Right lobe of liver (tissue), 6 donors: ENCODE data around the gene SELENOT. TPM values are rescaled to one million over a fixed set of nuclear protein-coding genes. Genes with fewer than 3 reads are reported as not detected.

Experiments used
- ATAC-seq, 4 donors: fragments of 200-7000 bp; cut with Tn5 transposase; one replicate each; pipeline ENCODE4 v1.9.1; 2020; ENCODE audit warnings: mild to moderate bottlenecking in 4 of 4, moderate library complexity in 4 of 4
- DNase-seq, 3 donors: peaks; one replicate each; pipeline ENCODE4 v3.0.0-alpha.2; 2020
- H3K27ac ChIP-seq, 3 donors: fragments of 200-600 bp; one replicate each; pipeline ENCODE4 v1.8.0; 2022
- H3K27me3 ChIP-seq, 2 donors: fragments of 200-600 bp; one replicate each; pipeline ENCODE4 v1.8.0; 2022
- H3K36me3 ChIP-seq, 4 donors: fragments of 200-600 bp; sonication (generic) in 1 of 4; one replicate each; pipeline versions ENCODE4 v1.5.1 to v1.8.0; 2017 to 2022; ENCODE audit warnings: control low read depth in 1 of 4
- H3K4me1 ChIP-seq, 4 donors: fragments of 200-600 bp; sonication (generic) in 1 of 4; one replicate each; pipeline versions ENCODE4 v1.5.1 to v1.8.0; 2017 to 2022; ENCODE audit warnings: control low read depth in 1 of 4
- H3K4me3 ChIP-seq, 3 donors: fragments of 200-600 bp; one replicate each; pipeline ENCODE4 v1.8.0; 2022
- H3K9me3 ChIP-seq, 4 donors: fragments of 200-600 bp; sonication (generic) in 1 of 4; one replicate each; pipeline versions ENCODE4 v1.5.1 to v1.8.0; 2017 to 2022; ENCODE audit warnings: control low read depth in 1 of 4
- POLR2A ChIP-seq: fragments of 450-650 bp; IDR thresholded peaks from one replicate; pipeline ENCODE4 v1.6.1; 2017; ENCODE audit warnings: antibody characterized with exemption, mild to moderate bottlenecking
- WGBS: methylation state at CpG from one replicate; pipeline ENCODE4 v1.1.6; 2018; ENCODE audit warnings: low coverage, low lambda C conversion rate; ENCODE audit not compliant: insufficient coverage; ENCODE audit errors: missing lambda C conversion rate; 5-methylcytosine and 5-hydroxymethylcytosine counted together
- intact Hi-C, 2 donors: fragments of 100-400 bp; cut with DNase I; formaldehyde crosslinking; loops; one replicate each; pipeline versions ENCODE4 v1.11.2 to v1.14.1; 2022
- total RNA-seq, 6 experiments: library from RNA; depleted of rRNA in 2 of 6; stranded (reverse); fragments of >200 nt in 2 of 6; fragmentation: NEBNext Ultra II Directional in 3 of 6; extraction: Animal tissue kit (Norgen Biotek cat#: 25700) in 3 of 6; gene quantifications; one replicate each; pipeline versions ENCODE4 v1.1.0 to v1.2.4, GENCODE V29; 2016 to 2023
- TF ChIP-seq, protein P1 (sequence below), 4 donors: fragments of 200-600 bp in 3 of 4; fragments of 450-650 bp in 1 of 4; IDR thresholded peaks; one replicate each; pipeline versions ENCODE4 v1.5.1 to v1.8.0; 2016 to 2022; ENCODE audit warnings: antibody characterized with exemption in 4 of 4, mild to moderate bottlenecking in 2 of 4
- donor health status: DM: no; HTN: yes; CAD: no.
- donor health status: DM: no; HTN: no; CAD: no.
- donor health status: DM: no; HTN: no; CAD: no.
- donor health status: DM: no; HTN: yes; CAD: no.
- donor health status: DM: no; HTN: yes; CAD: no.

Gene SELENOT
- total RNA-seq, 6 experiments from 2014 or later, result 51.1 to 72.8 (median 63.4) TPM

DNA sequence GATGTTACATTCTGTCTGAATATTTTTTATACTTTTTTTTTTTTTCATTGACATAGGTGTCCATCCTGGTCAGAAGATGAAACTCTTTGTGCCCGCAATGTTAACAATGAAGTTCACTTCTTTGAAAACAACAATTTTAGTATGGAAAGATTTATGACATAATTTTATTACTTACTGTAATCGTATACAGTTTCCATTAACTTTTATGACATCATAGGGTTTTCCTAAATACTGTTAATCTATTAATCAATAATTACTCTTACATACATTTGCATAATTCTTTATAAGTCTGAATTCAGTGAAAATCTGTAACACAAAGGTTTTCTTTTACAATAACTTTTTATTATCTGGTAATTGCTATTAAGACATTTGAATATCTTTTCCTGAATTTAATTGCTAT is 38.9 kb upstream of the SELENOT start:
- no peak overlapping the region for H3K27ac ChIP-seq
- intact Hi-C loops, result no loop called here
- ATAC-seq (no peak), DNase-seq (no peak)
- H3K36me3 ChIP-seq, result peaks cover 0 to 31% (median 8%) of the 10 kb centered on the region in 4 donors
- H3K4me1 ChIP-seq, result no peaks in the 10 kb centered on the region
- no peak overlapping the region for H3K4me3 ChIP-seq
- no peaks in the 10 kb centered on the region for H3K9me3 ChIP-seq
- WGBS, result 93% methylated on average over 2 of the region's 2 CpGs
- TF ChIP-seq, protein P1, sequence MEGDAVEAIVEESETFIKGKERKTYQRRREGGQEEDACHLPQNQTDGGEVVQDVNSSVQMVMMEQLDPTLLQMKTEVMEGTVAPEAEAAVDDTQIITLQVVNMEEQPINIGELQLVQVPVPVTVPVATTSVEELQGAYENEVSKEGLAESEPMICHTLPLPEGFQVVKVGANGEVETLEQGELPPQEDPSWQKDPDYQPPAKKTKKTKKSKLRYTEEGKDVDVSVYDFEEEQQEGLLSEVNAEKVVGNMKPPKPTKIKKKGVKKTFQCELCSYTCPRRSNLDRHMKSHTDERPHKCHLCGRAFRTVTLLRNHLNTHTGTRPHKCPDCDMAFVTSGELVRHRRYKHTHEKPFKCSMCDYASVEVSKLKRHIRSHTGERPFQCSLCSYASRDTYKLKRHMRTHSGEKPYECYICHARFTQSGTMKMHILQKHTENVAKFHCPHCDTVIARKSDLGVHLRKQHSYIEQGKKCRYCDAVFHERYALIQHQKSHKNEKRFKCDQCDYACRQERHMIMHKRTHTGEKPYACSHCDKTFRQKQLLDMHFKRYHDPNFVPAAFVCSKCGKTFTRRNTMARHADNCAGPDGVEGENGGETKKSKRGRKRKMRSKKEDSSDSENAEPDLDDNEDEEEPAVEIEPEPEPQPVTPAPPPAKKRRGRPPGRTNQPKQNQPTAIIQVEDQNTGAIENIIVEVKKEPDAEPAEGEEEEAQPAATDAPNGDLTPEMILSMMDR (IDR thresholded peaks at IDR 0.05), result no peak
- TF ChIP-seq POLR2A, result no peak
- H3K27me3 ChIP-seq, result no peaks in the 10 kb centered on the region

DNA sequence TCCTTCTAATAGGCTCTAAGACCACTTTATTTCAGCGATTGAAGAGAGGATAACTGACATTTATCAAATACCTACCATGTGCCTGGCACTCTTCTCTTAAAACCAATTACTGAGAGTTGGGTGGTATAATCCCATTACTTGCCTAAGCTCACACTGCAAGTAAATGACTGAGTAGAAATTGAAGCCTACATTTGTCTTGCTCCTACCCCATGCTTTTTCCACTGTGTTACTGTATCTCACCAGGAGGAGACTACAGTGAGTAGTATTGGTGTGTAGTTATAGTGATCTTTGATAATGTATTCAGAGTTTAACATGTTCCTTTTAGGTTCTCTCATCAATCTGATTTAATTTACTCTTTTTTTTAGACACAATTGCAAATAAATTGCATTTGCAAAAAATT is 35.8 kb upstream of the SELENOT start:
- TF ChIP-seq, protein P1 (IDR thresholded peaks at IDR 0.05), result no peak
- no peak for TF ChIP-seq POLR2A
- H3K36me3 ChIP-seq, result peaks cover 0 to 48% (median 8%) of the 10 kb centered on the region in 4 donors
- no peak for ATAC-seq
- intact Hi-C loops, result no loop called here
- 86% methylated on average over 1 of the region's 1 CpG for WGBS
- no peaks in the 10 kb centered on the region for H3K27me3 ChIP-seq
- H3K4me3 ChIP-seq, result no peak overlapping the region
- no peak for DNase-seq
- H3K27ac ChIP-seq, result no peak overlapping the region
- H3K4me1 ChIP-seq, result no peaks in the 10 kb centered on the region
- H3K9me3 ChIP-seq, result no peaks in the 10 kb centered on the region

DNA sequence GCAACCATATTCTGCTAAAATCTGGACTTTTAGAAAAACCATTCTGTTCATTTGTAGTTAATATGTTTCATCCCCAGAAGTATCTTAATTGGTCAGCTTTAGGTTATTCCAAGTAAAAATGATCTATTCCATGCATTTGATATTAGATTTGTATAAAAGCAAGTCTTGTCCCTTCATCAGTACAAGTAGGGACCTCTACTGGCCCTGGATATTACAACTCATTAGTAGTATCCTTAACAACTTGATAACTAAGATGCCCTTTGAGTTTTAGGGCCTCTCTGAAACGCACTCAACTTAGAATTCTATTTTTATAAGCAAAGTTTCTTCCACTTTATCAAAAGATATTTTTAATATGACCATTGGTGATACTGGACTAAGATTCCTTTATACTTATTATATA is 25.3 kb upstream of the SELENOT start:
- no peak for DNase-seq
- Histone ChIP-seq H3K4me3 (no peak overlapping the region), H3K27me3 (no peaks in the 10 kb centered on the region), H3K27ac (no peak overlapping the region), H3K4me1 (no peaks in the 10 kb centered on the region), H3K36me3 (peaks cover 0 to 43% (median 8%) of the 10 kb centered on the region in 4 donors), H3K9me3 (no peaks in the 10 kb centered on the region)
- ATAC-seq, result peak in 1 of 4 donors; percentile 28
- 44% methylated on average over 1 of the region's 1 CpG for WGBS
- TF ChIP-seq POLR2A, result no peak
- TF ChIP-seq, protein P1 (IDR thresholded peaks at IDR 0.05), result peak in 2 of 4 donors; percentile 8 to 12
- intact Hi-C loops, result no loop called here

DNA sequence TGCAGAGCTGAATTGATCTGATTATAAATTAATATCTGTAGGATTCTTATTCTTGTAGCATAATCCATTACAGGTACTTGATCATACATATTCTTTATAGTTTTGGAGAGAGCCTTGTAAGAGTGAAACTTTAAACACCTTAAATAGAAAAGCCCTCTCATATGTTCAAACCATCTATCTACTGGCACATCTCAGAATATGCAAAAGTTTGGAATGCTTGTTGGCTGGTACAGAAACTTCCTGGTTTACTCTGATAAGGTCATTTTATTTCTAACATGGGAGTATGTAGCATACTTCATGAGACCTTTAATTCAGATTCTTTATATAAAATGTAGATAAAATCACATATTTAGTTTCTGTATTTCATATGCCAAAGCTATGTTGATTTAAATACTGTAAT is 21.9 kb upstream of the SELENOT start:
- H3K27ac ChIP-seq, result no peak overlapping the region
- H3K9me3 ChIP-seq, result no peaks in the 10 kb centered on the region
- DNase-seq (no peak), ATAC-seq (no peak)
- H3K4me3 ChIP-seq, result no peak overlapping the region
- H3K36me3 ChIP-seq, result peaks cover 0 to 45% (median 14%) of the 10 kb centered on the region in 4 donors
- intact Hi-C loops, result no loop called here
- TF ChIP-seq POLR2A, result no peak
- TF ChIP-seq, protein P1 (IDR thresholded peaks at IDR 0.05), result no peak
- no peaks in the 10 kb centered on the region for H3K27me3 ChIP-seq
- H3K4me1 ChIP-seq, result no peaks in the 10 kb centered on the region

DNA sequence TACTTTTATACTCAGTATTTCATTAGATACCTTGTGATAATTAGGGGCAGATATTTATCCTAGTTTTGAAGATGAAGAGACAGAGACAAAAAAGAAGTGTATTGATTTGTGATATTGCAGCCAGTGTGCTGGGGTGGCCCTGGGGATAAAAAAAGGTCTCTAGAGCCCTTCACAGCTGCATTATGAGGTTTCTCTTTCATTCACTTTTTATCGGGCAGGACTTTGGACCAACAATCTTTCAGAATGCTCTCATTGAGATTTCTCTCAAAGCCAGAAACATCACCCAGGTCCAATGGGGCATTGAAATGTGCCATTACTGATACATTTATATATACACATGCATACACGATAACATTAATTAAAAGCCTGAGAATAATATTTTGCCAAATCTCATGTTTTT is 20.5 kb upstream of the SELENOT start:
- DNase-seq, result no peak
- no peaks in the 10 kb centered on the region for H3K9me3 ChIP-seq
- 61% methylated on average over 2 of the region's 2 CpGs for WGBS
- peaks cover 0 to 42% (median 13%) of the 10 kb centered on the region in 4 donors for H3K36me3 ChIP-seq
- ATAC-seq, result peak in 1 of 4 donors; percentile 46
- no peak for TF ChIP-seq POLR2A
- TF ChIP-seq, protein P1 (IDR thresholded peaks at IDR 0.05), result no peak
- no peaks in the 10 kb centered on the region for H3K27me3 ChIP-seq
- intact Hi-C loops, result no loop called here
- no peak overlapping the region for H3K4me3 ChIP-seq
- H3K27ac ChIP-seq, result no peak overlapping the region
- H3K4me1 ChIP-seq, result no peaks in the 10 kb centered on the region
